Testis (tissue), 3 donors: ENCODE results near the gene GPC6. TPM values are rescaled to one million over a fixed set of nuclear protein-coding genes. Genes with fewer than 3 reads are reported as not detected.

ENCODE experiments used
- DNase-seq: peaks from one replicate; pipeline ENCODE4 v3.0.0-alpha.2; 2019
- H3K27ac ChIP-seq, 2 donors: fragments of 200-600 bp; sonication (generic); one replicate each; pipeline ENCODE4 v1.5.1; 2019
- H3K27me3 ChIP-seq: fragments of 200-600 bp; sonication (generic); one replicate; pipeline ENCODE4 v1.5.1; 2019
- H3K36me3 ChIP-seq: fragments of 200-600 bp; sonication (generic); one replicate; pipeline ENCODE4 v1.5.1; 2017; ENCODE audit warnings: low read depth; ENCODE audit errors: missing control alignments
- H3K4me1 ChIP-seq: fragments of 200-600 bp; sonication (generic); one replicate; pipeline ENCODE4 v1.5.1; 2019
- H3K4me3 ChIP-seq, 2 donors: fragments of 200-600 bp; sonication (generic); one replicate each; pipeline ENCODE4 v1.5.1; 2017 to 2019
- H3K9me3 ChIP-seq: fragments of 200-600 bp; sonication (generic); one replicate; pipeline ENCODE4 v1.5.1; 2017
- CTCF ChIP-seq, 3 experiments: fragments of 450-650 bp in 2 of 3; fragments of 200-600 bp in 1 of 3; sonication (generic) in 1 of 3; IDR thresholded peaks; one replicate each; pipeline ENCODE4 v1.5.1; 2016 to 2019; ENCODE audit warnings: antibody characterized with exemption in 3 of 3, mild to moderate bottlenecking in 2 of 3, moderate library complexity in 1 of 3
- POLR2A ChIP-seq: fragments of 450-650 bp; IDR thresholded peaks from one replicate; pipeline ENCODE4 v1.6.1; 2017; ENCODE audit warnings: antibody characterized with exemption, mild to moderate bottlenecking, moderate library complexity
- WGBS, 2 donors: methylation state at CpG; one replicate each; pipeline ENCODE4 v1.1.5; 2018; 5-methylcytosine and 5-hydroxymethylcytosine counted together
- intact Hi-C: fragments of 100-400 bp; cut with DNase I; formaldehyde crosslinking; loops from one replicate; pipeline ENCODE4 v1.15.1; 2023; ENCODE audit warnings: low total_unique reads
- polyA plus RNA-seq: library from polyadenylated mRNA; stranded (reverse); fragments of 350-450 nt; fragmentation: Illumina TruSeq; extraction: RNeasy Lipid Tissue Mini Kit (QIAGEN cat#74804); gene quantifications from one replicate; pipeline ENCODE4 v1.2.3, GENCODE V29; 2014; ENCODE audit warnings: low read depth, low replicate concordance; ENCODE audit not compliant: insufficient read depth
- total RNA-seq, 2 donors: library from RNA; depleted of rRNA; stranded (reverse); fragments of >200 nt; gene quantifications; one replicate each; pipeline ENCODE4 v1.2.3, GENCODE V29; 2016

The GPC6 gene
- total and polyA plus RNA-seq, 3 donors from 2014 or later: 2.2 to 6.9 (median 4.3) TPM

- no peak for DNase-seq
- TF ChIP-seq POLR2A: no peak
- WGBS, 2 donors: 69 to 76% methylated on average over 1 of the region's 1 CpG
Measured at GRCh38 chr13:93806861-93807260, 580.3 kb downstream of the GPC6 start.

GRCh38 chr13:93810264-93810663 lies 583.7 kb downstream of the GPC6 start:
- TF ChIP-seq POLR2A (no peak), CTCF (IDR thresholded peaks at IDR 0.05) (no peak)
- Histone ChIP-seq H3K4me1 (no peaks in the 10 kb centered on the region), H3K36me3 (no peaks in the 10 kb centered on the region), H3K9me3 (no peaks in the 10 kb centered on the region), H3K4me3 (no peak overlapping the region), H3K27me3 (no peaks in the 10 kb centered on the region), H3K27ac (no peak overlapping the region)
- WGBS, 2 donors: 52 to 57% methylated on average over 4 of the region's 4 CpGs
- no peak for DNase-seq
- intact Hi-C loops: no loop called here

More at GRCh38 chr13:93806861-93807260, 580.3 kb downstream of the GPC6 start:
- Histone ChIP-seq H3K27me3 (no peaks in the 10 kb centered on the region), H3K9me3 (no peaks in the 10 kb centered on the region), H3K4me3 (no peak overlapping the region), H3K4me1 (no peaks in the 10 kb centered on the region), H3K36me3 (no peaks in the 10 kb centered on the region), H3K27ac (no peak overlapping the region)
- intact Hi-C loops: no loop called here

GRCh38 chr13:93811071-93811737 lies 584.6 kb downstream of the GPC6 start:
- DNase-seq: no peak
- H3K36me3 ChIP-seq: no peaks in the 10 kb centered on the region
- 78 to 83% methylated on average over 3 of the region's 3 CpGs for WGBS, 2 donors
- H3K4me1 ChIP-seq: no peaks in the 10 kb centered on the region
- H3K27me3 ChIP-seq: no peaks in the 10 kb centered on the region
- H3K4me3 ChIP-seq: no peak overlapping the region
- no peak overlapping the region for H3K27ac ChIP-seq
- intact Hi-C loops: no loop called here
- no peaks in the 10 kb centered on the region for H3K9me3 ChIP-seq
- TF ChIP-seq POLR2A (no peak), CTCF (IDR thresholded peaks at IDR 0.05) (no peak)

- intact Hi-C loops: no loop called here
Measured at GRCh38 chr13:93811738-93812112, 585.1 kb downstream of the GPC6 start.

GRCh38 chr13:93814658-93815057 lies 588.1 kb downstream of the GPC6 start:
- Histone ChIP-seq H3K27me3 (no peaks in the 10 kb centered on the region), H3K4me3 (no peak overlapping the region), H3K27ac (no peak overlapping the region), H3K4me1 (no peaks in the 10 kb centered on the region), H3K9me3 (no peaks in the 10 kb centered on the region), H3K36me3 (no peaks in the 10 kb centered on the region)
- no peak for DNase-seq
- 83 to 84% methylated on average over 3 of the region's 3 CpGs for WGBS, 2 donors
- TF ChIP-seq POLR2A (no peak), CTCF (IDR thresholded peaks at IDR 0.05) (no peak)
- intact Hi-C loops: no loop called here

More at GRCh38 chr13:93811738-93812112, 585.1 kb downstream of the GPC6 start:
- TF ChIP-seq CTCF (IDR thresholded peaks at IDR 0.05): no peak
- TF ChIP-seq POLR2A: no peak
- Histone ChIP-seq H3K27me3 (no peaks in the 10 kb centered on the region), H3K4me1 (no peaks in the 10 kb centered on the region), H3K9me3 (no peaks in the 10 kb centered on the region), H3K4me3 (no peak overlapping the region), H3K36me3 (no peaks in the 10 kb centered on the region), H3K27ac (no peak overlapping the region)
- no peak for DNase-seq
- 64 to 81% methylated on average over 1 to 3 of the region's 3 CpGs for WGBS, 2 donors
